Measurements from ENCODE around the gene ELF4.

Gene ELF4

GRCh38 chrX:130028196-130028595 lies 82.1 kb downstream of the ELF4 start:
- H3K9me3 ChIP-seq (ENCODE audit: insufficient read depth, low read depth, low read length) = no peaks in the 10 kb centered on the region
- no peaks in the 10 kb centered on the region for H3K9me2 ChIP-seq (replicated peaks; ENCODE audit: low read depth, low read length)
- no peaks in the 10 kb centered on the region for H3K79me2 ChIP-seq (ENCODE audit: insufficient read depth, low read length)
- H3K9ac ChIP-seq (ENCODE audit: low read depth, low read length, poor library complexity, severe bottlenecking) = no peak overlapping the region
- TF ChIP-seq, protein P1, sequence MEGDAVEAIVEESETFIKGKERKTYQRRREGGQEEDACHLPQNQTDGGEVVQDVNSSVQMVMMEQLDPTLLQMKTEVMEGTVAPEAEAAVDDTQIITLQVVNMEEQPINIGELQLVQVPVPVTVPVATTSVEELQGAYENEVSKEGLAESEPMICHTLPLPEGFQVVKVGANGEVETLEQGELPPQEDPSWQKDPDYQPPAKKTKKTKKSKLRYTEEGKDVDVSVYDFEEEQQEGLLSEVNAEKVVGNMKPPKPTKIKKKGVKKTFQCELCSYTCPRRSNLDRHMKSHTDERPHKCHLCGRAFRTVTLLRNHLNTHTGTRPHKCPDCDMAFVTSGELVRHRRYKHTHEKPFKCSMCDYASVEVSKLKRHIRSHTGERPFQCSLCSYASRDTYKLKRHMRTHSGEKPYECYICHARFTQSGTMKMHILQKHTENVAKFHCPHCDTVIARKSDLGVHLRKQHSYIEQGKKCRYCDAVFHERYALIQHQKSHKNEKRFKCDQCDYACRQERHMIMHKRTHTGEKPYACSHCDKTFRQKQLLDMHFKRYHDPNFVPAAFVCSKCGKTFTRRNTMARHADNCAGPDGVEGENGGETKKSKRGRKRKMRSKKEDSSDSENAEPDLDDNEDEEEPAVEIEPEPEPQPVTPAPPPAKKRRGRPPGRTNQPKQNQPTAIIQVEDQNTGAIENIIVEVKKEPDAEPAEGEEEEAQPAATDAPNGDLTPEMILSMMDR (conservative IDR thresholded peaks at IDR 0.05; ENCODE audit: low read length) = peak; percentile 69
- no peak for TF ChIP-seq EZH2phosphoT487 (IDR thresholded peaks at IDR 0.05; ENCODE audit: borderline replicate concordance)
- H2AFZ ChIP-seq (ENCODE audit: low read length) = no peak overlapping the region
- no peak overlapping the region for H3K4me3 ChIP-seq (ENCODE audit: low read length, poor library complexity, severe bottlenecking)
- H3K4me1 ChIP-seq (ENCODE audit: insufficient read depth, low read length, poor library complexity, severe bottlenecking) = peaks cover 7% of the 10 kb centered on the region
- H4K20me1 ChIP-seq (ENCODE audit: insufficient read depth, low read length, poor library complexity, severe bottlenecking) = peaks cover 6% of the 10 kb centered on the region
- H3K27me3 ChIP-seq (ENCODE audit: insufficient read depth, low read length, poor library complexity, severe bottlenecking) = no peaks in the 10 kb centered on the region
- H3F3A ChIP-seq (ENCODE audit: low read depth) = no peaks in the 10 kb centered on the region
- H3K36me3 ChIP-seq (ENCODE audit: insufficient read depth, low read length) = peaks cover 85% of the 10 kb centered on the region
- H3K4me2 ChIP-seq (ENCODE audit: low read depth, low read length, poor library complexity, severe bottlenecking) = no peak overlapping the region

- Histone ChIP-seq H3K9ac (ENCODE audit: low read depth, low read length, poor library complexity, severe bottlenecking) (no peak overlapping the region), H3F3A (ENCODE audit: low read depth) (no peaks in the 10 kb centered on the region), H4K20me1 (ENCODE audit: insufficient read depth, low read length, poor library complexity, severe bottlenecking) (peaks cover 6% of the 10 kb centered on the region), H3K4me2 (ENCODE audit: low read depth, low read length, poor library complexity, severe bottlenecking) (no peak overlapping the region), H3K4me3 (ENCODE audit: low read length, poor library complexity, severe bottlenecking) (no peak overlapping the region), H3K79me2 (ENCODE audit: insufficient read depth, low read length) (no peaks in the 10 kb centered on the region), H3K36me3 (ENCODE audit: insufficient read depth, low read length) (peaks cover 90% of the 10 kb centered on the region), H3K9me2 (replicated peaks; ENCODE audit: low read depth, low read length) (no peaks in the 10 kb centered on the region), H2AFZ (ENCODE audit: low read length) (no peak overlapping the region), H3K4me1 (ENCODE audit: insufficient read depth, low read length, poor library complexity, severe bottlenecking) (peaks cover 7% of the 10 kb centered on the region), H3K27me3 (ENCODE audit: insufficient read depth, low read length, poor library complexity, severe bottlenecking) (no peaks in the 10 kb centered on the region), H3K9me3 (ENCODE audit: insufficient read depth, low read depth, low read length) (no peaks in the 10 kb centered on the region)
- TF ChIP-seq, protein P1 (conservative IDR thresholded peaks at IDR 0.05; ENCODE audit: low read length) = no peak
- TF ChIP-seq EZH2phosphoT487 (IDR thresholded peaks at IDR 0.05; ENCODE audit: borderline replicate concordance) = no peak
Observed at GRCh38 chrX:130027569-130027968, 82.7 kb downstream of the ELF4 start.

- Histone ChIP-seq H4K20me1 (ENCODE audit: insufficient read depth, low read length, poor library complexity, severe bottlenecking) (peaks cover 6% of the 10 kb centered on the region), H3K4me3 (ENCODE audit: low read length, poor library complexity, severe bottlenecking) (no peak overlapping the region), H3K79me2 (ENCODE audit: insufficient read depth, low read length) (no peaks in the 10 kb centered on the region; the same call in 1 of the 2 replicates), H3F3A (ENCODE audit: low read depth) (no peaks in the 10 kb centered on the region), H3K4me1 (ENCODE audit: insufficient read depth, low read length, poor library complexity, severe bottlenecking) (peaks cover 7% of the 10 kb centered on the region), H3K9ac (ENCODE audit: low read depth, low read length, poor library complexity, severe bottlenecking) (no peak overlapping the region), H3K9me2 (replicated peaks; ENCODE audit: low read depth, low read length) (no peaks in the 10 kb centered on the region), H3K9me3 (ENCODE audit: insufficient read depth, low read depth, low read length) (no peaks in the 10 kb centered on the region), H3K36me3 (ENCODE audit: insufficient read depth, low read length) (peaks cover 85% of the 10 kb centered on the region), H3K27me3 (ENCODE audit: insufficient read depth, low read length, poor library complexity, severe bottlenecking) (no peaks in the 10 kb centered on the region), H2AFZ (ENCODE audit: low read length) (no peak overlapping the region), H3K4me2 (ENCODE audit: low read depth, low read length, poor library complexity, severe bottlenecking) (no peak overlapping the region)
- TF ChIP-seq, protein P1 (conservative IDR thresholded peaks at IDR 0.05; ENCODE audit: low read length) = no peak
- TF ChIP-seq EZH2phosphoT487 (IDR thresholded peaks at IDR 0.05; ENCODE audit: borderline replicate concordance) = no peak
Observed at GRCh38 chrX:130025256-130025655, 85.0 kb downstream of the ELF4 start.
